GM21367 (cell line): Measurements from ENCODE around the gene ZCCHC7.

Experiments used
- ATAC-seq: cut with Tn5 transposase; IDR thresholded peaks from one replicate; pipeline ENCODE4 v1.9.1; 2021; ENCODE audit not compliant: unreplicated experiment

The ZCCHC7 gene

GRCh38 chr9:37243588-37244345, 123.4 kb downstream of the ZCCHC7 start:
- no peak for ATAC-seq

GRCh38 chr9:37246826-37247225, 126.5 kb downstream of the ZCCHC7 start:
- no peak for ATAC-seq

- ATAC-seq, result no peak
These were observed 128.3 kb downstream of the ZCCHC7 start for GRCh38 chr9:37248651-37249163.

GRCh38 chr9:37251452-37251851, 131.1 kb downstream of the ZCCHC7 start:
- ATAC-seq, result no peak

- no peak for ATAC-seq
These were observed 133.1 kb downstream of the ZCCHC7 start for GRCh38 chr9:37253377-37253937.

- no peak for ATAC-seq
These were observed 134.8 kb downstream of the ZCCHC7 start for GRCh38 chr9:37255187-37255586.

GRCh38 chr9:37255944-37256862, 135.8 kb downstream of the ZCCHC7 start:
- no peak for ATAC-seq

- no peak for ATAC-seq
These were observed 139.6 kb downstream of the ZCCHC7 start for GRCh38 chr9:37259951-37260350.

- ATAC-seq, result no peak
These were observed 142.0 kb downstream of the ZCCHC7 start for GRCh38 chr9:37262410-37262809.

GRCh38 chr9:37264539-37264938, 144.2 kb downstream of the ZCCHC7 start:
- ATAC-seq, result no peak

GRCh38 chr9:37266630-37267029, 146.3 kb downstream of the ZCCHC7 start:
- no peak for ATAC-seq

- no peak for ATAC-seq
These were observed 148.8 kb downstream of the ZCCHC7 start for GRCh38 chr9:37269221-37269620.

- no peak for ATAC-seq
These were observed 151.3 kb downstream of the ZCCHC7 start for GRCh38 chr9:37271679-37272078.

GRCh38 chr9:37273595-37273994, 153.2 kb downstream of the ZCCHC7 start:
- no peak for ATAC-seq

GRCh38 chr9:37281541-37281940, 161.2 kb downstream of the ZCCHC7 start:
- no peak for ATAC-seq

GRCh38 chr9:37283730-37284325, 163.5 kb downstream of the ZCCHC7 start:
- ATAC-seq, result no peak

- ATAC-seq, result no peak
These were observed 164.3 kb downstream of the ZCCHC7 start for GRCh38 chr9:37284636-37285035.

- no peak for ATAC-seq
These were observed 166.3 kb downstream of the ZCCHC7 start for GRCh38 chr9:37286530-37287175.

GRCh38 chr9:37287317-37287716, 166.9 kb downstream of the ZCCHC7 start:
- ATAC-seq, result no peak

- ATAC-seq, result no peak
These were observed 169.3 kb downstream of the ZCCHC7 start for GRCh38 chr9:37289631-37290030.
